ENCODE results near the gene IL17C.
"Not testable (repeated sequence)": the region's sequence is repeated elsewhere in the genome, so short reads cannot be mapped to it uniquely, and the experiment has no call there.

IL17C gene

DNA sequence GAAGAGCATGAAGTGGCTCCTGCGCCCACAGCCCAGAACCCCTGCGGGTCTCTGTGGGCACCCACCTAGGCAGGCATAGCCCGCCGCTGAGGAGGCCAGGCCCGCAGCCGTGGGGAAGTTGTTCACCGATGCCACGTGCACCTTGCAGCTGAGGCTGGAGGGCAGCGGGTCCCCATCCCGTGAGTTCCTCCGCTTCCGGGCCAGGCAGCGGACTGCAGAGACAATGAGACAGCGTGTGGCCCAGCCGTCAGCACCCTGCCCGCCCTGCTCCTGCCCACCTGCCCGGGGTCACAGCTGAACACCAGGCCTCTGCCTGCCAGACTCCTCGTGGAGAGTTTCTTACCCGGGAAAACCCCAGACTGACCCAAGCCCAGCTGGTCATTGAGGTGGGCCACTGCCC, 19.0 kb downstream of the IL17C start:
- no peak for DNase-seq (ENCODE audit: low read depth in 3 of 3, low spot score in 1 of 3)

DNA sequence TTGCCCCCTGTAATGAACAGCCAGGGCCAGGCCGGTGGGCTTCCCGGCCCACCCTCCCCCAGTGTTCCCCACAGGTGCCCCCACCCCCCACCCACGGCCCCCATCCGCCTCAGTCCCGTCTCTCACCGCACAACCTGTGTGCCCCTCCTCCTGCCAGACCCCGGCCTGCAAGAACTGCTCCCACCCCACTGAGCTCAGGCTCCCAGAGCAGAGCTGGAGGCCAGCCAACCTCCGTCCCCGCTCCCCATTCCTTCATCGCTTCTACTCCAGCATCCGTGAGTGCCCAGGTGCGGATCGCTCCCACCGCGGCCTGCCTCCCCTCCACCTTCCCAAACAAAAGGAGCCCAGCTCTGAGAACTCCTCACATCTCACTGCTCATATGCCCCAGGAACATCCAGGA, 20.3 kb downstream of the IL17C start:
- DNase-seq (ENCODE audit: low read depth in 3 of 3, low spot score in 1 of 3) = no peak

DNA sequence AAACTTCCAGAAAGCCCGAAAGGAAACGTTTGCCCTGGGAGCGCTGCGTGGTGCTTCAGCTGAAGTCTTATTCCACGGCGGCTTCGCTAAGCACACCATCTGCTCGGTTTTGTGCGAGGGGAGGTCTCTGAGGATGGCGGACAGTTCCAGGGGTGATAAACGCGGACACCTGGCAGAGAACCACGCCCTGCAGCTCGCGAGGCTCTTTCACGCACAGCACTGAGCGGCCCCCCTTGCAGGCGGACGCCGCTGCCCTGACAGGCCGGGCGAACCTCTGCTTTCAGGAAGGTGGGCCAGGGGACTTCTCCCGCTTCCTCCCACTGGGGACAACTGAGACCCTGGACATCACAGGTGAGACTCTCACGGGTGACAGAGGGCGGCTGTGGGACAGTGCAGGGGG, 20.8 kb downstream of the IL17C start:
- DNase-seq (ENCODE audit: low read depth in 3 of 3, low spot score in 1 of 3) = no peak

DNA sequence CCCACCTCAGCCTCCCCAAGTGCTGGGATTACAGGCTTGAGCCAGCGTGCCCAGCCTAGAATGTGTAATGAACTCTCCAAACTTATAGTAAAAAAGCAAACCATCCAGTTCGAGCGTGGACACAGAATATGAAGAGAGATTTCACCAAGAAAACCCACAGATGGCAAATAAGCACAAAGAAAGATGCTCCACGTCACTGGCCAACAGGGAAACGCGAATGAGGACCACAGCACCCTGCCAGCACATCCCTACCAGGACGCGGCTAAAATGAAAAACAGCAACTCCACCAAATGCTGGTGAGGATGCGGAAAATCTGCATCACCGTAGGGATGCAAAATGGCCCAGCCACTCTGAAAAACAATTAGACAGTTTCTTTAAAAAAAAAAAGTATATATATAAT, 23.1 kb downstream of the IL17C start:
- no peak for DNase-seq (ENCODE audit: low read depth in 3 of 3, low spot score in 1 of 3)

DNA sequence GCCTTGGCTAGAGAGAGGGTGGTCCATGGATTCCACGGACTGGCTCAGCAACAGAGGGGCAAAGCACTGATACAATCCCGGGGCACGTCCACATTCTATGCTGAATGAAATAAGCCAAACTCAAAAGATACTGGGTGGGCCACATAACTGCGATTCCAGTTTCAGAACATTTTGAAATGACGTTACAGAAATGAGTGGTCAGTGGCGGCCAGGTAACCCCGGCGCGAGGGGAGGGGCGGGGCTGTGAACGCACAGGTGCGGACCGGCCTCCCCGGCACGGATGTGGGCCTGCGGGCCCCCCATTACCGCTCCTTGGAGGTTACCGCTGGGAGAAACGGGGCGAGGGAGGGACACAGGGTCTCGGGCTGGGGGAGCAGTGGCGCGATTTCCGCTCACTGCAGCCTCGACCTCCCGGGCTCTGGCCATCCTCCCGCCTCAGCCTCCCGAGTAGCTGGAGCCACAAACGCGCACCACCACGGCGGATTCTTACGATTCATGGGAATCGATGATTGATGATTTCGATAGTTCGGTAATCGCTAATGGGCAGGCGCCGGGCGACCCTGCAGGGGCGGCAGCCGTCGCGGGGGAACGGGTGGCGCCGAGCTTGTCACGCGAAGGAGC, 24.0 kb downstream of the IL17C start:
- DNase-seq (ENCODE audit: low read depth in 3 of 3, low spot score in 1 of 3) = no peak

DNA sequence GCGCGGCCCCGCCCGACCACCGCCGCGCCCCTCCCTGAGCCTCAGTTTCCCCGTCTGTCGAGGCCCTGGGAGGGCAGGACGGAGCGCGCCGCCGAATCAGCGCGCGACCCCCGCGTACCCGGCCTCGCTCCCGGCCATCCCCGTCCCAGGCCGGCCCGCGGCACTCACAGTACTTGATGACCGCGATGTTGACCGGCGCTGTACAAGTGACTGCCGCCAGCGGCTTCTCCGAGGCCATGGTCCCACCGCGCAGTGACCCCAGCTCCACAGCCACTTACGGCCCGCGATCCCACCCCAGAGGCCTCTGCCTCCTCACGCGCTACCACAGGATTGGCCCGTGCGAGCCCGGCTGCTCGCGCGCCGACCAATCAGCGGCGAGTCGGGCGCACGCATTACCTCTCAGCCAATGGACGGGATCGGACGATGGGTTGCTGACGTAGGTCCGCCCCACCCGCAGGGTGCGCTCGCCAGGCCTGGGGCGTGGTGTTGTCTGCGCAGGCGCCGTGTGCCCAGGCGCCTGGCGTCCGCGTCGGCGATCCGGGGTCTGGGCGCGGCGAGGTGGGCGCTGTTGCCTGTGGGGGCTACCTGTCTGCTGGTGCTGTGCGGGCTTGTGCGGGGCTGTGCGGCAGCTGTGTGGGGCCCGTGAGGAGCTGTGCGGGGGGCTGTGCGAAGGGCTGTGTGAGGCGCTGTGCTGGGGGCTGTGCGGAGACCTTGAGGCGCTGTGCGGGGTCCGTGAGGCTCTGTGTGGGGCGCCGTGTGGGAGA, 24.7 kb downstream of the IL17C start, which contains the start of gene MVD:
TSS of gene MVD (minus strand) at position 249 of the 764 bp plus-strand sequence. CDS start at position 238, 11 bp downstream.
- DNase-seq (ENCODE audit: low read depth in 3 of 3, low spot score in 1 of 3) = peak; percentile 85 to 90 (median 90)

DNA sequence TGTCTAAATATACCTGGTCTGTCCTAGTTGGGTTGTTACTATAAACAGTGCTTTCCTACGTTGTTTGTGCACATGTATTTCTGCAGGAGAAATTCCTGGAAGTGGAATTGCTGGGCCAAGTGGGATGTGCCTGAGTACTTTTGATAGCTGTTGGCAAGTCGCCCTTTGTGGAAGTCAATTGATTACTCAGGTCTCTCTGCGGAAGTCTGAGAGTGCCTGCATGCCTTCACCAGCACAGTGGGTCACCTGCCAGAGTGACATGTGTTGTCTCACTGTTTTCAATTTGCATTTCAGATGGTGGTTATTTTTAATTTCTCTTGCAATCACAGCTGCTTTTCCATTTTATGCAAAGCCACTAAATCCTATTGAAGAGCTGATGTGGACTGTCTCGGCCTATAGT, 26.8 kb downstream of the IL17C start:
- no peak for DNase-seq (ENCODE audit: low read depth in 3 of 3, low spot score in 1 of 3)

DNA sequence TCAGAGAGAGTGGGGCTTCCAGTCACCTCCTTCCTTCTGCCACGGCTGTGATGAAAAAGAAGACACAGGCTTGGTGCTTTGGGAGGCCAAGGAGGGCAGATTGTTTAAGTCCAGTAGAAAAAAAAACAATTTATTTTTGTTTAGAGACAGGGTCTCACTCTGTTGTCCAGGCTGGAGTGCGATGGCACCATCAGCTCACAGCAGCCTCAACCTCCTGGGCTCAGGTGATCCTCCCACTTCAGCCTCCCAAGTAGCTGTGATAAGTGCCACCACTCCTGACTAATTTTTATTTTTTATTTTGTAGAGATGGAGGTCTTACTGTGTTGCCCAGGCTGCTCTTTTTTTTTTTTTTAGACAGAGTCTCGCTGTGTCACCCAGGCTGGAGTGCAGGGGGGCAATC, 27.2 kb downstream of the IL17C start:
- DNase-seq (ENCODE audit: low read depth in 3 of 3, low spot score in 1 of 3) = no peak

DNA sequence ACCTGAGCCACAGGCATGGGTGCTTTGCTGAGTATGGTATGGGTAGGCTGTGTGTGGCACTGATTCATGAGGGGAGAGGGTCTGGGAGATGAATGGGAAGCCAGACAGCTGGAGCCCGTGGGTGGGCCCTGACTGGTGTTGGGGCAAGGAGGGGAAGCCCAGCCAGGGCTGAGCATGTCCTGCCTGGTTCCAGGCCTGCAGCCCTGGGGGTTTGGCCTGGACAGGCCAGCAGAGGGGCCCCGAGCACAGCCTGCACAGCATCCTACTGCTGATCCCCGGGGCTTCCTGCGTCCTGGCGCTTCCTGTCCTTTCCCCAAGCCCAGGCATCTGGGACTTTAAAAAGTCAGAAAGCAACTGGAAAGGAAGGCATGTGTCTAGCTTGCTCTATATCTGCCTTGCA, 29.1 kb downstream of the IL17C start:
- no peak for DNase-seq (ENCODE audit: low read depth in 3 of 3, low spot score in 1 of 3)

DNA sequence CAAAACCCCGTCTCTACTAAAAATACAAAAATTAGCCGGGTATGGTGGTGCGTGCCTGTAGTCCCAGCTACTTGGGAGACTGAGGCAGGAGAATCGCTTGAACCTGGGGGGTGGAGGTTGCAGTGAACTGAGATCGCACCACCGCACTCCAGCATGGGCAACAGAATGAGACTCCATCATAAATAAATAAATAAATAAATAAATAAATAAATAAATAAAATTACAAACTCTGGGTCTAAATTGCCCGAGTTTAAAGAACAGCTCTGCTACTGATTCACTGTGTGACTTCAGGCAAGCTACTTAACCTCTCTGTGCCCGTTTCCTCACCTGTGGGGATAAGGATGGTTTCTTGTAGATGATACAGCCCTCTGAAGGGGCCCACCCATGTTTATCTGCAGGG, 31.1 kb downstream of the IL17C start:
- not testable (repeated sequence) for DNase-seq (ENCODE audit: low read depth in 3 of 3, low spot score in 1 of 3)

DNA sequence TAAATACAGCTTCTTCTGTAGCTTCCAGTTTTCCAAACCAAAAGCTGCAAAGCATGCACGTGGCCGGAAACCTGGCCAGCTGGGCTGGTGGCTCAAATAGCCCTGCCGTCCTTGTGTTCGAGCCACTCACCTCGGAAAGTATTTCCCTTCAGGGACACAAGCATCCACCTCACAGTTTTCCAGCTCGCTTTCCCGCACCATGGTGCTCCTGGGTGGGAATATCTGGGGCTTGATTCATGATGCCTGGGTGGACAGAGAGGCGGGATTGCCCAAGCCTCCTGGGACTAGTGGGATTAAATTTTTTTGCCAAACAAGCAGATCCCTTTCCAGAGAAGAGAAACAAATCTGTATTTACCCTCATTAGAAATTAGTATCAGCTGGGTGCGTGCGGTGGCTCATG, 31.6 kb downstream of the IL17C start:
- no peak for DNase-seq (ENCODE audit: low read depth in 3 of 3, low spot score in 1 of 3)

DNA sequence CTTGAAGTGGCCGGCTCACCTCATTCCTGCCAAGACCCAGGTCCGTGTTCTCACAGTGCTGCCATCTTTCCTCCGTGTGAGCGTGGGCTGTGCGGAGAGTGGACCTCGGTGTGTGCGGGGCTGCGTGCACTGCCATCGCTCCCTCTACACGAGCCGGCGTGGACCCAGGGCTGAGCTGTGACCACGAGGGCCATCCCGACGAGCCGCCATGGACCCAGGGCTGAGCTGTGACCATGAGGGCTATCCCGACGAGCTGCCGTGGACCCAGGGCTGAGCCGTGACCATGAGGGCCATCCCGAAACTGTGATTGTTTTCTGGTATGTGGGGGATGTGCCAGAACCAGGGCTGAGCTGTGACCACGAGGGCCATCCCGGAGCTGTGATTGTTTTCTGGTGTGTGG, 33.4 kb downstream of the IL17C start:
- no peak for DNase-seq (ENCODE audit: low read depth in 3 of 3, low spot score in 1 of 3)

DNA sequence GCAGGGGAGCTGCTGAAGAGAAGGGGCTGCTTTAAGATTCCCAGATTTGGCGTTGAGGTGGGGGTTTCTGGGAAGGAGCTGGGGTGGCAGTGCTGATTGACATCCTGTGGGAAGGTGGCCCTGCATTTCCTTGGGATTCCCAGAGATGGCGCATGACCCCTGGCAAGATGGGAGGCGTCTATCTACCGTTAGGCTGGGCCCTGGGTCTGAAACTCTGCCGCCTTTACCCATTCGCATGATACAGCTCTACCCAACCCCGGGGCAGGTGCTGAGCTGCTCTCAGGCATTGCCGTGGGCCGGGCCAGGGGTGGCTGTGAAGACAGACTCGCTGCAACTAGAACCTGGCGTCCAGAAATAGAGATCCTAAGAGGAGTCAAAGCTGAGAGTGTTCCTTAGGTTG, 34.4 kb downstream of the IL17C start:
- no peak for DNase-seq (ENCODE audit: low read depth in 3 of 3, low spot score in 1 of 3)

DNA sequence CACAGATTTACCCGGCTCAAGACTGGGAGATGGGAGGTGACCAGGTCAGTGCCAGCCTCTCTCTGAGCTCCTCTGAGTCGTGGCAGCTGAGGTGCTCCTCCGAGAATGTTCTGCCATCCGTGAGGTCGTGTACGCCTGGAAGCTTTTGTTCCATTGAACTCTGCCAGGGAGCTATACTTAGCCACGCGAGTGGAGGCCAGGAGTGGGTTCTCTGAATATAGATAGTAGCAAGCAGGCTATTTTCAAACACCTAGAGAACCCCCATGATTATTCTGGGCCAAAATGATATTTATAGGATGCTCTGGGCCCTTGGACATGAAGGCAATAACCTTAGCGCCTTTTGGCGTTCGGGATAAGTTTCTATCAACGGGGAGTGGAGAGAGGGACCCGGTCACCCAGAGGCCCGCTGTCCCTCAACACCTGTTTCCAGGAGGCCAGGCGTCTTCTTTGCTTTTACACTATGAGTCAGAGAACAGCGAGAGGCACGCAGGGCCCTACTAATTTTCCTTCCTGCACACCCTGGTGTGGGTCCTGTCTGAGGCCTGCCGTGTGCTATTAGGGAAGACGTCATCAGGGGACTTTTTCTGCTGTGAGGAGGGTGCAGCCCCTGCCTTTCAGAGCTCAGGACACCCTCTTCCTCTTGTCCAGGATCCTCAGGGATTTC, 35.5 kb downstream of the IL17C start:
- DNase-seq (ENCODE audit: low read depth in 3 of 3, low spot score in 1 of 3) = no peak

DNA sequence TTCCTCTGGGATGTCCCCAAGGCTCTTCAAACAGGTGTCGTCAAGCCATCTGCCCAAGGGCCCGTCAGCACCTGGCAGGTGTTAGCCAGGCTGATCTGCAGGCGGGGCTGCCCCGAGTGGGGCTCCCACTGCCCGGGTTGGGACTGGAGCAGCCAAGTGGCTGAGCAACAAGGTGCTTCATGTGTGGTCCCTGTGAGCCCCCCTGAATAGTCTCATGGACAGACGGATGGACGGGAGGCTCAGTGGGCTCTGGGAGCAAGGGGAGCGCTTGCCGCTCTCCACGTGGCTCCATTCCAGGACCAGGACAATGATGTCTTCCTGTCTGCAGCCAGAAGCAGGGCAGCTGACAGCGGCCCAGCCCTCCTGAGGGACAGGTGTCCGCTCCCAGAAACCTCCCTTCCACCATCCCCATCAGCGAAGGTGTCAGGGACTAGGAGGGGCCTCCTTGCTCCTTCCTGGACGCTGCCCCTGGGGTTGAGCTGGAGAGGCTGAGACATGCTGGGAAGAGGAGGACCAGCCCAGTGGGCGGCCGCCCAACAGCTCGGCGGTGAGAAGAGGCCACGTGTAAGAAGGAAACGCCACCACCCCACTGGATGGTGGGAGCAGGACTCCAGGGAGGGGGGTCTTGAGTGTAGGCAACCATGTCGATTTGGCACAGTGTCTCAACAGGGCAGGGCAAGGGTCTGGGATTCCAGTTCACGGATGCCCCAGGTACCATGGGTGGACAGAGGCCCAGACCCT, 38.3 kb downstream of the IL17C start:
- no peak for DNase-seq (ENCODE audit: low read depth in 3 of 3, low spot score in 1 of 3)

DNA sequence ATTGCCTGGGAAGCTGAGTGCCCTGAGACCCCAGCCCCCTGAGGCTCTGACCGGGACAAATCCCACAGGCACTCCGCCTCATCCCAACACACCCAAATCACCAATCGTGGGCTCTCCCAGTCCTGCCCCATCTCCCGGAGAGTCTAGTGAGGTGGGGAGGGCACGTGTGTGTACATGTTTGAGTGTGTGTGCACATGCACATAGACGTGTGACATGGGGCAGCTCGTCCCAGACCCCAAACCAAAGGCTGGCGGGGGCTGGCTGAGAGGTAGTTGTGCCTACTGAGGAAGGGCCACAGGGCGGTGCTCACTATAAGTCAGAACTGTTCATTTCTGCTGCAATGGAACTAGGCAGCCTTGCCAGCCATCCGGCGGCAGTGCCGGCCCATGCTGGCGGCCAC, 39.3 kb downstream of the IL17C start:
- no peak for DNase-seq (ENCODE audit: low read depth in 3 of 3, low spot score in 1 of 3)

DNA sequence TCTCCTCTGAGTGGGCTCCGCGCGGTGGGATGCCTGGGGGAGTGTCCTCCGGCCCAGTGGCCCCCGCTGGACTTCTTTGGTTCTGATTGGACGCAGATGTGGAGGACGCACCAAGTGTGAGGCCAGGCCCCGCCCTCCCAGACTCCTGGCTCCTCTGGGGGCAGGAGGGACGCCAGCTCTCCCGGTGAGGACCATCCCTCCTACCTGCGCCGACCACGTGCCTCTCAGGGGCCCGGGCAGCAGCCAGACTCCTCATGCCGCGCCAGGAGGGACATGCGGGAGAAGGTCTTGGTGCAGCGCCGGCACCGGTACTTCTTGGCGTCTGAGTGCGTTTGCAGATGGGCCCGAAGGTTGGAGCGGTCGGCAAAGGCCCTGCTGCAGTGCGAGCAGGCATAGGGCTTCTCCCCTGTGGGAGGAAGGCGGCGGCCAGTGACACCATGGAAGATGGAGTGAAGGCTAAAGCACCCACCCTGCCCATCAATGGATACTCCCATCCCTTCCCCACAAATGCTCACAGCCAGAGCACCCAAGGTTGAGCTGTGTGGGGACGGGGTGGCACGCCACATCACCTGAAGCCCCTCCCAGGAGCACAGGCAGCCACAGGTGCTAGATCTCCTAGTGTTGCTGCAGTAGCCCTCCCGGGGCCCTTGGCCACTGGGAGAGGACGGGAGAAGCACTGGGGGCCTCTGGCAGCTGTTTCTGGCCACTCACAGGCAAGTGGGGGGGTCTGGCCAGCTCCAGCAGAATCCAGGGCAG, 40.0 kb downstream of the IL17C start:
- no peak for DNase-seq (ENCODE audit: low read depth in 3 of 3, low spot score in 1 of 3)

DNA sequence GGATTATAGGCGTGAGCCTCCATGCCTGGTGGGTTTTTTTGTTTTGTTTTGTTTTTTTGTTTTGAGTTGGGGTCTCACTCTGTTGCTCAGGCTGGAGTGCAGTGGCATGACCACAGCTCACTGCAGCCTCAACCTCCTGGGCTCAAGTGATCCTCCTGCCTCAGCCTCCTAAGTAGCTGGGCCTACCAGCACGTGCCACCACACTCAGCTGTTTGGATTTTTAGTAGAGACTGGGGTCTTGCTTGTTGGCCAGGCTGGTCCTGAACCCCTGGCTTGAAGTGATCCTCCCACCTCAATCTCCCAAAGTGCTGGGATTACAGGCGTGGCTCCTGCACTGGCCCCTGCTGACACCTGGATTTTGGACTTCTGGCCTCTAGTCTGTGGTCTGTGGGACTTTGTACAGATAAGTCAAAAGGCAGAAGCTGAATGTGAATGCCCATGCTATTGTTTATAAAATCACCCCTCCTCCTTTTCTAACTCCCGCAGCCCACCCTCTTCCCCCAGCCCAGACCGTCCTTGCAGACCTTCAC, 42.2 kb downstream of the IL17C start:
- no peak for DNase-seq (ENCODE audit: low read depth in 3 of 3, low spot score in 1 of 3)

DNA sequence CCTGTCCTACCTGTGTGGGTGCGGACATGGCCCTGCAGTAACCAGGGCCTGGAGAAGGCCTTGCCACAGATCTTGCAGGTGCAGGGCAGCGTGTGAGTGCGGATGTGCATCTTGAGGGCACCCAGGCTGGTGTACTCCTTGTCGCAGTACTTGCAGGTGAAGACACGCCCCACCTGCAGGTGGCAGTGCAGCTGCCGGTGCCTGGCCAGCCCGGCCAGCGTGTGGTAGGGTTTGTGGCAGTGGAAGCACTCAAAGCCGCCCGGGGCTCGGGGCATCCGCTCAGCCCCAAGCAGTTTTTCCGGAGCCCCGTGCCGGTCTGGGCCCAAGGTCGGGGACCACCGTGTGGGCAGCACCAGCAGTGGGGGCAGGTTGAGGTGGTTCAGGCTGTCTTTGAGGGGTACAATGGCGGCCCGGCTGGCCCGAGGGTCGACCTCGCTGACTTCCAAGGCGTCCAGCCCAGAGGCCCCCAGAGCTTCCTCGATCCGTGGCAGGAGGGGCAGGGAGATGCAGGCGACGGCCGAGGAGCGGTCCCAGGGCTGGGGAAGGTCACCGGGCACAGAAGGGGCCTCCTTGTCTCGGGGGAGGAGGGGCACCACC, 42.8 kb downstream of the IL17C start:
- no peak for DNase-seq (ENCODE audit: low read depth in 3 of 3, low spot score in 1 of 3)

DNA sequence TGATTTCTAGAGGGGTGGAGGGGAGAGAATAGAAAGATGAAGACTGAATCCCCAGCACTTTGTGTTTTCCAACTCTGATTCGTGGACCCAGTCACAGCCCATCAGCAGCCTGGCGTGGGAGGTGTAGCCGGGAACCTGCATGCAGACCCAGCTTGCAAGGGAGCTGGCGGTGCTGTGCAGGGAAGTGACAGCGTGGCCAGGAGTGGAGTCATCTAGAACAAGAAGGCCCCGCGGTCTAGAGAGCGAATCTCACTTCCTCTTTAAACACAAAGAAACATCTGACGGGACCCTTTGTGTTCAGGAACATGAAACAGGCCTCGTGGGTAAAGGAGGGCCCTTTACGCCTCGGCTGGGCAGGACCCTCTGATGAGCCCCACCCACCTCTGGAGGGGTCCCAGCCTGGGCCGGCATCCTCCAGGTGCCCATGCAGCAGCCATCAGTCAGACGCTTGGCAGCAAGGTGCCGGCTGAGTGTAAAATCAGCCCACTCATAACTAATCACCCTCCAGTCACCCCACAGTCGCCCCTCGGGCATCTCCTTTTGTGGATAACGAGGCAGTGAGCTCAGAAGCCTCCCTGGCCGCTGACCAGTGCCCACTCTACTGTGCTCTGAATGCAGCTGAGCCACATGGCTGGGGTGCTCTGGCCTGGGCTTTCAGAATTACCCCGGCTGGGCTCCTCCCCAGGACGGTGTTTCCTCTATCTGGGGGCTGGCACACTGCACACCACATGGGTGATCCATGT, 43.5 kb downstream of the IL17C start:
- DNase-seq (ENCODE audit: low read depth in 3 of 3, low spot score in 1 of 3) = no peak

Measured in stimulated activated CD4-positive, alpha-beta T cell treated with anti-CD3 and anti-CD28 coated beads, TNF-alpha, amount 100 ng/mL, for 1 hour (primary cell).